BLaER1 (cell line): ENCODE results near the gene SIK1.

Source experiments
- H3K27ac ChIP-seq: shearing (Covaris generic); formaldehyde crosslinking; 2 replicates; pipeline ENCODE4 v1.8.1; 2022
- H3K27me3 ChIP-seq: shearing (Covaris generic); formaldehyde crosslinking; 2 replicates; pipeline ENCODE4 v1.8.1; 2022
- H3K36me3 ChIP-seq: shearing (Covaris generic); formaldehyde crosslinking; 2 replicates; pipeline ENCODE4 v1.8.1; 2022
- H3K4me1 ChIP-seq: shearing (Covaris generic); formaldehyde crosslinking; 2 replicates; pipeline ENCODE4 v1.8.1; 2022
- H3K4me2 ChIP-seq: shearing (Covaris generic); formaldehyde crosslinking; 2 replicates; pipeline ENCODE4 v1.8.1; 2022
- H3K4me3 ChIP-seq: shearing (Covaris generic); formaldehyde crosslinking; 2 replicates; pipeline ENCODE4 v1.8.1; 2022
- H3K9ac ChIP-seq: shearing (Covaris generic); formaldehyde crosslinking; 2 replicates; pipeline ENCODE4 v1.8.1; 2022
- H3K9me3 ChIP-seq: shearing (Covaris generic); formaldehyde crosslinking; 2 replicates; pipeline ENCODE4 v1.8.1; 2022
- H4K20me1 ChIP-seq: shearing (Covaris generic); formaldehyde crosslinking; 2 replicates; pipeline ENCODE4 v1.8.1; 2022
- Cebpa-rat ChIP-seq: shearing (Covaris generic); IDR thresholded peaks from 2 replicates; pipeline ENCODE4 v1.8.1; 2022

SIK1 gene

GRCh38 chr21:43373362-43374227 is 53.3 kb downstream of the SIK1 start:
- no peak for TF ChIP-seq Cebpa-rat
- Histone ChIP-seq H3K27ac (no peak overlapping the region), H3K4me2 (peak overlapping the region; percentile 22; the same call in 1 of the 2 replicates), H3K9ac (no peak overlapping the region), H3K4me1 (peaks cover 37% of the 10 kb centered on the region), H3K9me3 (no peaks in the 10 kb centered on the region), H4K20me1 (no peaks in the 10 kb centered on the region), H3K36me3 (no peaks in the 10 kb centered on the region), H3K4me3 (no peak overlapping the region), H3K27me3 (no peaks in the 10 kb centered on the region)

GRCh38 chr21:43372663-43373361 is 54.1 kb downstream of the SIK1 start:
- TF ChIP-seq Cebpa-rat, result no peak

GRCh38 chr21:43371786-43372185 is 55.1 kb downstream of the SIK1 start:
- Histone ChIP-seq H3K4me1 (peaks cover 55% of the 10 kb centered on the region), H4K20me1 (no peaks in the 10 kb centered on the region), H3K9ac (no peak overlapping the region), H3K27ac (no peak overlapping the region), H3K4me2 (no peak overlapping the region), H3K9me3 (no peaks in the 10 kb centered on the region), H3K36me3 (no peaks in the 10 kb centered on the region), H3K27me3 (no peaks in the 10 kb centered on the region), H3K4me3 (no peak overlapping the region)
- TF ChIP-seq Cebpa-rat, result no peak

More at GRCh38 chr21:43372663-43373361, 54.1 kb downstream of the SIK1 start:
- H3K9me3 ChIP-seq, result no peaks in the 10 kb centered on the region
- H3K4me2 ChIP-seq, result no peak overlapping the region
- H4K20me1 ChIP-seq, result no peaks in the 10 kb centered on the region
- H3K4me3 ChIP-seq, result no peak overlapping the region
- peaks cover 45% of the 10 kb centered on the region for H3K4me1 ChIP-seq
- H3K36me3 ChIP-seq, result no peaks in the 10 kb centered on the region
- H3K27ac ChIP-seq, result no peak overlapping the region
- H3K9ac ChIP-seq, result no peak overlapping the region
- no peaks in the 10 kb centered on the region for H3K27me3 ChIP-seq

GRCh38 chr21:43370888-43371570 is 55.9 kb downstream of the SIK1 start:
- Histone ChIP-seq H3K4me2 (peak overlapping the region; percentile 92), H3K27ac (no peak overlapping the region), H3K4me1 (peaks cover 63% of the 10 kb centered on the region), H3K27me3 (no peaks in the 10 kb centered on the region), H3K9me3 (no peaks in the 10 kb centered on the region), H4K20me1 (no peaks in the 10 kb centered on the region), H3K9ac (no peak overlapping the region), H3K36me3 (no peaks in the 10 kb centered on the region), H3K4me3 (no peak overlapping the region)
- TF ChIP-seq Cebpa-rat, result no peak

- peak overlapping the region; percentile 92 for H3K4me2 ChIP-seq
- H3K4me1 ChIP-seq, result peaks cover 72% of the 10 kb centered on the region
- H3K4me3 ChIP-seq, result no peak overlapping the region
- H4K20me1 ChIP-seq, result no peaks in the 10 kb centered on the region
- no peaks in the 10 kb centered on the region for H3K27me3 ChIP-seq
- no peaks in the 10 kb centered on the region for H3K9me3 ChIP-seq
- H3K36me3 ChIP-seq, result no peaks in the 10 kb centered on the region
- H3K9ac ChIP-seq, result peak overlapping the region; percentile 7; the same call in 1 of the 2 replicates
- no peak for TF ChIP-seq Cebpa-rat
- no peak overlapping the region for H3K27ac ChIP-seq
Observed at GRCh38 chr21:43370091-43370658, 56.8 kb downstream of the SIK1 start.

- no peaks in the 10 kb centered on the region for H3K27me3 ChIP-seq
- peak overlapping the region; percentile 92 for H3K4me2 ChIP-seq
- 0 out of 2 replicates have a peak overlapping the region, but pooled peaks have one; percentile 7 for H3K9ac ChIP-seq
- TF ChIP-seq Cebpa-rat, result no peak
- no peaks in the 10 kb centered on the region for H4K20me1 ChIP-seq
- no peaks in the 10 kb centered on the region for H3K36me3 ChIP-seq
- H3K27ac ChIP-seq, result no peak overlapping the region
- no peak overlapping the region for H3K4me3 ChIP-seq
- no peaks in the 10 kb centered on the region for H3K9me3 ChIP-seq
- peaks cover 74% of the 10 kb centered on the region for H3K4me1 ChIP-seq
Observed at GRCh38 chr21:43369596-43370090, 57.3 kb downstream of the SIK1 start.

GRCh38 chr21:43369124-43369523 is 57.8 kb downstream of the SIK1 start:
- no peak for TF ChIP-seq Cebpa-rat
- Histone ChIP-seq H4K20me1 (no peaks in the 10 kb centered on the region), H3K36me3 (no peaks in the 10 kb centered on the region), H3K27me3 (no peaks in the 10 kb centered on the region), H3K9me3 (no peaks in the 10 kb centered on the region), H3K27ac (no peak overlapping the region), H3K9ac (no peak overlapping the region), H3K4me3 (no peak overlapping the region), H3K4me2 (peak overlapping the region; percentile 92), H3K4me1 (peaks cover 74% of the 10 kb centered on the region)

- TF ChIP-seq Cebpa-rat, result no peak
- Histone ChIP-seq H3K4me1 (peaks cover 75% of the 10 kb centered on the region), H3K9ac (no peak overlapping the region), H3K4me2 (peak overlapping the region; percentile 92), H3K4me3 (no peak overlapping the region), H3K9me3 (no peaks in the 10 kb centered on the region), H3K27me3 (no peaks in the 10 kb centered on the region), H3K27ac (no peak overlapping the region), H4K20me1 (no peaks in the 10 kb centered on the region), H3K36me3 (no peaks in the 10 kb centered on the region)
Observed at GRCh38 chr21:43368685-43369084, 58.2 kb downstream of the SIK1 start.

GRCh38 chr21:43367859-43368258 is 59.1 kb downstream of the SIK1 start:
- no peak overlapping the region for H3K9ac ChIP-seq
- H3K27ac ChIP-seq, result no peak overlapping the region
- H4K20me1 ChIP-seq, result no peaks in the 10 kb centered on the region
- H3K27me3 ChIP-seq, result no peaks in the 10 kb centered on the region
- no peak for TF ChIP-seq Cebpa-rat
- no peak overlapping the region for H3K4me3 ChIP-seq
- peak overlapping the region; percentile 92 for H3K4me2 ChIP-seq
- H3K4me1 ChIP-seq, result peaks cover 83% of the 10 kb centered on the region
- no peaks in the 10 kb centered on the region for H3K36me3 ChIP-seq
- H3K9me3 ChIP-seq, result no peaks in the 10 kb centered on the region
